MM.1S (cell line): ENCODE data around the gene FYN.

Experiments used
- CTCF ChIP-seq: fragments of 300-600 bp; sonication (generic); IDR thresholded peaks from 2 replicates; pipeline ENCODE4 v1.5.1; 2016; ENCODE audit warnings: antibody characterized with exemption, low read length, mixed read lengths
- EZH2 ChIP-seq: fragments of 300-600 bp; sonication (generic); optimal IDR thresholded peaks from 2 replicates; pipeline ENCODE3; 2017; ENCODE audit warnings: low read depth, mild to moderate bottlenecking, antibody characterized with exemption, low read length, mixed read lengths

DNA sequence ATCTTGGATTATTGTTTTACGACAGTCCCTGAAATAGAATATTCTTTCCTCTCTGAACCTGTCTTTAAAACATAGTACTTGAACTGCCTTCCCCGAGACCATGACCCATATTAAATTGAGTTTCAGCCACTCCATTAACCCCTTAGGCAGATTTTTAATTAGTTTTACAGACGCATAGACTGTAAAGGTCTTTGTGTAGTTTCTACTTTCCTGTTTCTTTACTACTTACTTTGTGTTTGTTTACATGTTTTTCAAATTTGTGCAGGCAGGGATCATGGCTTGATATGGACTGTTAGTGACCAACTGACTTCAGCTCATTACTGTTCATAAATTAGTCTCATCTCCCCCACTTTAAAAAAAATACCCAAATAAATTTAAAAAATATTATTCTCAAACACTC lies 53.8 kb downstream of the FYN start:
- no peak for TF ChIP-seq EZH2
- no peak for TF ChIP-seq CTCF
